ENCODE data around the gene ZBTB46.
"Not testable (repeated sequence)": the region's sequence is repeated elsewhere in the genome, so short reads cannot be mapped to it uniquely, and the experiment has no call there.

The ZBTB46 gene

GRCh38 chr20:63830841-63831588 lies at the start of gene ZBTB46:
Gene ZBTB46 (minus strand): TSS chr20:63831264. CDS start chr20:63790757, 40,507 bp downstream.
- no peak for DNase-seq

DNA sequence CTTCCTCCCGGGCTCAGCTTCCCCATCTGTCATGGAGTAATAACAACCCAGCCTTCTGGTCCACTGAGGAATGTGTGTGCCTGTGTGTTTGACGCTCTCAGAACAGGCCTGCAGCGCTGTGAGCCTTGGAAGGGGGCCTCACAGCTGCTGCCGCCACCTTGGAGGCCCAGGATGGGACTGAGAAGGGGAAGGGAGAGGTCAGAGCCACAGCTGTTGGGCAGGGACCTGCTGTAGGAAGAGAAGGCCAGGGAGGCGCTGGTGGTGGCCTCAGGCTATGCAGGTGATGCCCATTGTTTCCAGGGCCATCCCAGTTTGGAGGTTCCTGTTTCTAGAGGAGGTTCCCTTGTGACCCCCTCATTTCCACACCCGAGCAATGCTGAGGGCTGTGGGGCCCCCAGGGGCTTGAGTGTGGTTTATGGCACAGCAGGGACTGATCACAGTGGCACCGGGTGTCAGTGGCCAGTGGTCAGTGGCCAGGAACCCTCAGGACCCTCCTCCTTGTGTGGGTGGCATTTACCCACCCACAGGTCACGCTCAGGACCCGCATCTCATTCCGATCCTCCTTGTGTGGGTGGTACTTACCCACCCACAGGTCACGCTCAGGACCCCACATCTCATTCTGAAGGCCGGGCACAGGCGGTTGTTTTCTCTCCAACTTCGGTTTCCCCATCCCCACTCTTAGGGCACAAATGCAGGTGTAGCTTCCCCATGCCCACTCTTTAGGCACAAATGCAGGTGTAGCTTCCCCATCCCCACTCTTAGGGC lies 48.0 kb upstream of the ZBTB46 start:
- no peak for DNase-seq

DNA sequence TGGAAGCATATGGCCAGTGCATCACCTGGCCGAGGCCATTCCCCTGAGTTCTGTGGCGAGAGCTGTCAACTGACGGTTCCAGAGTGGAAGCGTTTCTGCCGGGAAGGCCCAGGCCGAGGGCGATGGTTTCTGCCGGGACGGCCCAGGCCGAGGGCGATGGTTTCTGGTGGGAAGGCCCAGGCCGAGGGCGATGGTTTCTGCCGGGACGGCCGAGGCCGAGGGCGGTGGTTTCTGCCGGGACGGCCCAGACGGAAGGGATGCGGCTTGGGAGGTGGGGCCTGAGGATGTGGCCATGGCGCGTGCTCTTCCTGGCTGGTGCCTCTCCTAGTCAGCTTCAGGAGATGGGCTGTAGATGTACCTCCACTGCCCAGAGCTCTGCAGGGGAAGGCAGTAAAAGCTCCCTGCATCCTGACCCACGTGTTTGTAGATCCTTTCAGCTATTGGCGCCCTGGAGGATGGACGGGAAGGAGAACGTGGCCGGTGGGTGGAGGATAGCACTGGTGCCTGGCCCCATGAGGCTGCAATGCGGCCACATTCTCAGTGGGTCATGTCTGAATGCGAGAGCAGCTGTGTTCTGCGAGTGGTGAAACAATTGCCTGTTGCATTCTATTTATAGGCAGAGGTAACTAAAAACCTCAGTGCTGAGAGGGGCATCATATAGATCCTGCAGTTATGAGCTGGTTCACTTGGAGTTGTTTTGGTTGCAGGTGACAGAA lies 46.8 kb upstream of the ZBTB46 start:
- no peak for DNase-seq

GRCh38 chr20:63876489-63877036 lies 45.5 kb upstream of the ZBTB46 start:
- no peak for DNase-seq

- not testable (repeated sequence) for DNase-seq
Observed at GRCh38 chr20:63874241-63874640, 43.2 kb upstream of the ZBTB46 start.

DNA sequence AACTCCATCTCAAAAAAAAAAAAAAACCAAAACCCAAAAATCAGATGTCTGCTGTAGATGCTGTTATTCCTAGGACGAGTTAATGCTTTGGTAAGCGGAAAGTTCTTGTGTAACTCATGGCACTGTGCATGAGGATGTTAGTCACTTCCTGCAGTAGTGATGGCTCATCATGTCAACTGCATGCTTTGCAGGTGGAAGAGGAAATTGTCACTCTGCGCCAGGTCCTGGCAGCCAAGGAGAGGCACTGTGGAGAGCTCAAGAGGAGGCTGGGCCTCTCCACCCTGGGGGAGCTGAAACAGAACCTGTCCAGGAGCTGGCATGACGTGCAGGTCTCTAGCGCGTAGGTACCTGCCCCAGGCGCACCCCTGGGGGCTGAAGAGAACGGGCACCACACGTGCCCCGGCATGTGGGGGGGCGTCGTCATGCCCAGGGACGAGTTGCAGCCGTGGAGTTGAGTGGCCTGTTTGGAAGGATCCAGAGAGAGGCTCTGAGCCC lies 42.5 kb upstream of the ZBTB46 start:
- no peak for DNase-seq

GRCh38 chr20:63868264-63868663 lies 37.2 kb upstream of the ZBTB46 start:
- no peak for DNase-seq

DNA sequence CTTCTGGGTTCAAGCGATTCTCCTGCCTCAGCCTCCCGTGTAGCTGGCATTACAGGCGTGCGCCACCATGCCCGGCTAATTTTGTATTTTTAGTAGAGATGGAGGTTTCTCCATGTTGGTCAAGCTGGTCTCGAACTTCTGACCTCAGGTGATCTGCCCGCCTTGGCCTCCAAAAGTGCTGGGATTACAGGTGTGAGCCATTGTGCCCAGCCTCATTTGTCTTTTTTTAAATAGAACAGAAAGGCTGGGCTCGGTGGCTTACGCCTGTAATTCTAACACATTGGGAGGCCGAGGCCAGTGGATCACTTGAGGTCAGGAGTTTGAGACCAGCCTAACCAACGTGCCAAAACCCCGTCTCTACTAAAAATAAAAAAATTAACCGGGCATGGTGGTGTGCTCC lies 36.0 kb upstream of the ZBTB46 start:
- DNase-seq, result not testable (repeated sequence)

- peak; percentile 99 for DNase-seq
Observed at GRCh38 chr20:63864978-63865640, 34.0 kb upstream of the ZBTB46 start, which contains the start of gene TPD52L2. Gene TPD52L2 (plus strand): TSS chr20:63865270. CDS start chr20:63865366, 96 bp downstream.

GRCh38 chr20:63864545-63864977 lies 33.5 kb upstream of the ZBTB46 start:
- DNase-seq, result no peak

- peak; percentile 25 for DNase-seq
Observed at GRCh38 chr20:63863798-63864544, 32.9 kb upstream of the ZBTB46 start.

GRCh38 chr20:63863021-63863797 lies 32.1 kb upstream of the ZBTB46 start:
- no peak for DNase-seq

- no peak for DNase-seq
Observed at GRCh38 chr20:63861981-63862901, 31.2 kb upstream of the ZBTB46 start.

GRCh38 chr20:63861365-63861934 lies 30.4 kb upstream of the ZBTB46 start, which contains the start of gene ABHD16B:
Gene ABHD16B (plus strand): TSS chr20:63861498. CDS start chr20:63861541, 43 bp downstream.
- DNase-seq, result no peak

DNA sequence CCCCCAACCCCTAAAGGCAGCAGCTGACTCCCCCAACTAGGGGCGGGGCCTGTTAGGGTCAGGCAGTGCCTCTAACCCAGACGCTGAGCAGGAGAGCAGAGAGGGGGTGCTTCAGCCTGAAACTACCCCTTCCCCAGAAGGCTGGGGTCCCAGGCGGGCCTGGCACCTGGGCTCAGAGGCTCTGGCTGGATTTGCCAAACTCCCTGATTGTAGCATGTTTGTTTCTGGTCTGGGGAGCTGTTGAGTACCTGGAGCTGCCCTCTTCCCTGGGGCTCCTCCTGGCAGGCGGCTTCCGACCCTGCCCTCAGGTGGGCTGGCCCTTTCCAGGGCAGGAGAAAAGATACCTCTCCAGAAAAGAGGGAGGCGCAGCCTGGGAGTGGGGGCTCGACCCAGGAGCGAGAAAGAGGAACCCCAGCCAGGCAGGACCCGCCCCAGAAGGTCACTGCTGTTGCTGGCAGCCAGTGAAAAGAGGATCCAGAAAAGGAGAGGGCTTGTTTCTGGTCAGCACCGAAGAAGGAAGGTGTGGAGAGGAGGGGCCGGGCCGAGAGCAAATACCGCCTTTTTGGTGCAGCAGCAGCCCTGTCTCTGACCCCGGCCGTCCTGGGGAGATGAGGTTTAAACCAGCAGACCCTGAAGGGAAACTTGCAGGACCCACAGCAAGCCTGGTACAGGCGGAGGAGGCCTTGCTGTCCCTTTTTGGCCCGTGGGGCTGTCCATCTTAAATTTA lies 29.4 kb upstream of the ZBTB46 start:
- no peak for DNase-seq

- DNase-seq, result no peak
Observed at GRCh38 chr20:63859166-63859699, 28.2 kb upstream of the ZBTB46 start.

DNA sequence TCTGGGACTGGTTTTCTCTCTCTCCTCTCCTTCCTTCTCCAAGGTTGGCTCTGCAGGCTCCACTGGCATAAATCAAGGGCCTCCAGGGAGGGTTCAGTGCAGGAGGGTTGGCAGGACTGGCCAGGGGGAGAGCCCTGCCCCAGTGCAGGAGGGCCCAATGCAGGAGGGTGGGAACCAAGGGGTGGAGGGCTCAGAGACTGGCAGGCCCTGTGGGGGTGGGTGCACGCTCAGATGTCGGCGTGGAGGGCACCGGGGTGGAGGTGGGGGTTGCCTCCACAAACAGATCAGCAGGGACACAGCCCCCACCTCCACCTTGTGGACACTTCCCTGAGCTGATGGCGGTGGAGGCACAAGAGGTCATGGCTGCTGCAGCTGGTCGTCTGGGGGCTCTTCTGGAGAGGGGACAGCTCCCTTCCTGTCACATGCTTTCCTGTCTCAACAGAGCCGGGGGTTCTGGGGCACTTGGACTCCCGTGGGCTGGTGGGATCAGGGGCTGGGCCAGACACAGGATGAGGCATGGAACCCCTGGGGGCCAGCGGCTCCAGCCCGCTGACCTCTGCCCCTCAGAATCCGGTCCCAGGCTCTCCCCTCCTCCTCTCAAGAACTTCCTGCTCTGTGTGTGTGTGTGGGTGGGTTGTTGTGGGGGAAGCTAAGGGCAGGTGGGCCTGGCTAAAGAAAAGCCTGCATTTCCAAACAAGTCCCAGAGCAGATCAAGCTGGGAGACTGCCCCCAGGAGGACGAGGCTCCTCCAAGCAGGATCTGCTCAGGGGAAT lies 27.5 kb upstream of the ZBTB46 start:
- DNase-seq, result no peak

All from NCI-H446 treated with DMSO at 0.1 percent for 48 hours (cell line).